Panc1 (cell line): Measurements from ENCODE around the gene FMR1.

Experiments used
- POLR2AphosphoS5 ChIP-seq: IDR thresholded peaks from 2 replicates; pipeline ENCODE4 v1.6.1; 2012; ENCODE audit warnings: mild to moderate bottlenecking, low read depth, low read length, moderate library complexity
- REST ChIP-seq, 2 experiments: IDR thresholded peaks; 2 replicates each; pipeline ENCODE4 v1.6.1; 2011 to 2012; ENCODE audit warnings: low read depth in 2 of 2, control low read depth in 1 of 2, low read length in 1 of 2, mild to moderate bottlenecking in 1 of 2, moderate library complexity in 1 of 2; ENCODE audit not compliant: insufficient read depth in 1 of 2
- TCF7L2 ChIP-seq: IDR thresholded peaks from 2 replicates; pipeline ENCODE4 v1.6.1; 2011; ENCODE audit warnings: mild to moderate bottlenecking, low read depth, low read length, inconsistent platforms
- TF ChIP-seq, protein P1 (sequence below): fragments of 450-650 bp; IDR thresholded peaks from 2 replicates; pipeline ENCODE4 v1.5.1; 2017; ENCODE audit warnings: mild to moderate bottlenecking

- TF ChIP-seq, protein P1, sequence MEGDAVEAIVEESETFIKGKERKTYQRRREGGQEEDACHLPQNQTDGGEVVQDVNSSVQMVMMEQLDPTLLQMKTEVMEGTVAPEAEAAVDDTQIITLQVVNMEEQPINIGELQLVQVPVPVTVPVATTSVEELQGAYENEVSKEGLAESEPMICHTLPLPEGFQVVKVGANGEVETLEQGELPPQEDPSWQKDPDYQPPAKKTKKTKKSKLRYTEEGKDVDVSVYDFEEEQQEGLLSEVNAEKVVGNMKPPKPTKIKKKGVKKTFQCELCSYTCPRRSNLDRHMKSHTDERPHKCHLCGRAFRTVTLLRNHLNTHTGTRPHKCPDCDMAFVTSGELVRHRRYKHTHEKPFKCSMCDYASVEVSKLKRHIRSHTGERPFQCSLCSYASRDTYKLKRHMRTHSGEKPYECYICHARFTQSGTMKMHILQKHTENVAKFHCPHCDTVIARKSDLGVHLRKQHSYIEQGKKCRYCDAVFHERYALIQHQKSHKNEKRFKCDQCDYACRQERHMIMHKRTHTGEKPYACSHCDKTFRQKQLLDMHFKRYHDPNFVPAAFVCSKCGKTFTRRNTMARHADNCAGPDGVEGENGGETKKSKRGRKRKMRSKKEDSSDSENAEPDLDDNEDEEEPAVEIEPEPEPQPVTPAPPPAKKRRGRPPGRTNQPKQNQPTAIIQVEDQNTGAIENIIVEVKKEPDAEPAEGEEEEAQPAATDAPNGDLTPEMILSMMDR, result no peak
- TF ChIP-seq REST (IDR thresholded peaks at IDR 0.05; ENCODE audit: insufficient read depth in 1 of 2, low read depth in 2 of 2, low read length in 1 of 2), result no peak
- no peak for TF ChIP-seq POLR2AphosphoS5
- TF ChIP-seq TCF7L2, result no peak
These were observed 36.8 kb downstream of the FMR1 start for GRCh38 chrX:147948531-147948930.
